NCI-H526 (cell line): ENCODE results near the gene THSD7A.

Experiments used
- DNase-seq, 2 experiments: peaks; one replicate each; lab custom pipeline; 2025; lab: John Stamatoyannopoulos, UW

The THSD7A gene

GRCh38 chr7:11332186-11332864 lies 499.7 kb downstream of the THSD7A start:
- DNase-seq = no peak

- no peak for DNase-seq
These were observed 500.6 kb downstream of the THSD7A start for GRCh38 chr7:11331128-11332102.

- no peak for DNase-seq
These were observed 501.3 kb downstream of the THSD7A start for GRCh38 chr7:11330717-11331116.

GRCh38 chr7:11330208-11330607 lies 501.8 kb downstream of the THSD7A start:
- DNase-seq = no peak

DNA sequence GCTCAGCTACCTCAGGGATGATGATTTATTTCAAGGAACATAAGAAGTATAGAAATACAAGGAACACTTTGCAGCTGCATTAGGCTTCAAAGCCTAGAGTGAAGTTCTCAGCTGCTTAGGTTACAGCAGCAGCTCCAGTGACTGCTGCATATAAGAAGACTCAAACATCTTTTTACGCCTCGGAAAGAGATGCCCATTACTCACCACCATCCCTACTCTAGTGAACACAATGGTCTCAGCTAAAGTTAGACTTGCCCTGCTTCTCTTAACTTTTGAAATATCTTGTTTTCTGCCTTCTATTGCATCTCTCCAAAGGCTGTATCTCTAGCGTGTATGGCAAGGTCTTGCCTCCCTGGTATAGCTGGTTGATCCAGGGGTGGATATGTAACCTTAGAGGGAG lies 502.4 kb downstream of the THSD7A start:
- no peak for DNase-seq

DNA sequence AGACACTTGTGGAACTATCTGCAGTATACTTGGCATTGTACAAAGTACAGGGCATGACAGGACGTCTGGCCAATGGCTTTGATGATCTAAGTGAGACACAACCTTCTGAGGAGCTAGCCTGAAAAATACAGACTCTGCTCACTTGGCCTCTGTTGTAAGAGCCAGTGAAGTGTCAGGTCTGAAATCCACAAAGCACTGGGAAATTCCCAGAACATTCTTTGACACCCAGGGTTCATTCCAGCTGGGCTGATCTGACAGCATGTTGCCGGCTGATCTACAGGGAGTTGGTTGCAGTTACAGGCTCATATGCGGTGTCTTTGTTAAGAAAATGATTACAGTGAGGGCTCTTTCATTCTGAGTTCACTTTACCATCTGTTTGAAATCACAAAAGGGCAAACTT lies 503.7 kb downstream of the THSD7A start:
- no peak for DNase-seq

- DNase-seq = no peak
These were observed 504.4 kb downstream of the THSD7A start for GRCh38 chr7:11327633-11328032.
